Inferior parietal cortex (tissue), 1 donor: ENCODE data around the gene EIF3F.

Experiments
- DNase-seq: peaks from one replicate; pipeline ENCODE4 v3.0.0-alpha.2; 2016; ENCODE audit errors: extremely low spot score

EIF3F gene

GRCh38 chr11:7994581-7995278 lies 7.6 kb downstream of the EIF3F start:
- no peak for DNase-seq

DNA sequence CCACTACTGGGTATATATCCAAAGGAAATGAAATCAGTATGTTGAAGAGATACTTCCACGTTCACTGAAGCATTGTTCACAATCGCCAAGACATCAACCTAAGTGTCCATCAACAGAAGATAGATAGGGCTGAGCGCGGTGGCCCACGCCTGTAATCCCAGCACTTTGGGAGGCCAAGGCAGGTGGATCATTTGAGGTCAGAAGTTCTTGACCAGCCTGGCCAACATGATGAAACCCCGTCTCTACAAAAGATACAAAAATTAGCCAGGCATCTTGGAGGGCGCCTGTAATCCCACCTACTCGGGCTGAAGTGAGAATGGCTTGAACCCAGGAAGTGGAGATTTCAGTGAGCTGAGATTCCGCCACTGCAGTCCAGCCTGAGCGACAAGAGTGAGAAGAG lies 12.7 kb downstream of the EIF3F start:
- DNase-seq: no peak

- no peak for DNase-seq
Observed at GRCh38 chr11:8000390-8000789, 13.3 kb downstream of the EIF3F start.

- no peak for DNase-seq
Observed at GRCh38 chr11:8002676-8003075, 15.5 kb downstream of the EIF3F start.

DNA sequence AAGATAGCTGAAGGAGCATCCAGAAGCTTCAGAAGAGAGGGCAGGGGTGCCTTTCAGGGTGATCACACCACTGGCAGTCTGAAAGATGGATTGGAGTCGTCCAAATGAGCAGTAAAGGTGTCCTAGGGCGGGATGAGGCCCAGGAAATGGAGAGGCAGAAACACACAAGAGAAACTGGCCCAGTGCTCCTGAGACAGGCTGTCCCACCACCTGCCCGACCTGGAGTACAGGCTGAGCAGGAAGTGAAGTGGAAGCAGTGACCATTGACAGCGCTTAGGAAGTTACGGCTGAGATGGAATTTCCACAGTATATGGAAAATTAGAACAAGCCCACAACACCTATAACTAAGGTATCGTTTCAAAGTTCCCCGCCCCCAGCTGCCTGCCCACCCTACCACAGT lies 16.1 kb downstream of the EIF3F start:
- DNase-seq: no peak

DNA sequence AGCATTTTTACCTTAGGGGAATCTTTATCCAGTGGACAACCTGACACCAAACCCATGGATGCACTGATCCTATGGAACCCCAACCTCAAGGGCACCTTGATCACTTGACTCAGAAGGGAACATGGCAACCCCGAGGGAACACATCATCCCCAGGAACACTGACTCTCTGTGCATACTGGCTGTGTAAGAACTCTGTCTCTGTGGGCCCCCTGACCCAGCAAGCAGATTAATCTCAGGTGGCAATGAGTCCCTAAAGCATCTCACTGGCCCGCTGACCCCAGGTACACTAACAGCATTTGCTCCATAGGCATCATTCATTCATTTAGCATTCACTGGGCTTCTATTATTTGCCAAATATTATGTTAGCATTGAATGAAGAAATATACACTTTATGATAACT lies 16.9 kb downstream of the EIF3F start:
- DNase-seq: no peak

DNA sequence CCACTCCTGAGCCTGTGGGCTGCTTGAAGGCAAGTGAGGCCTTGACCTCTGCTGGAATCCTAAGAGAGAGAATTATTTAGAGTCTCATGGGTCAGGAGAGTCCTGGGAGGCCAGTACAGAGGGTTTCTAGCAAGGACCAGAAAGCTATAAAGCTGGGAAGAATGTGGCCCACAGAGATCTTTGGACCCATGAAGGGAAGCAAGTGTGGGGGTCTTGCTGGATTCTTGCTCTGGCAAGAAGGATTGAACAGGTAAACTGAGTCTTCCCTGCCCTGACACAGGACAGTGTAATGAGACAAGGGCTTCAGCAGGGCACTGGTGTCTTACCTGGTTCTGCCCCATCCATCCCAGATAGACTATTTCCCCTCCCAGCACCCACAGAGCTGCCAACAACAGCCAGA lies 18.4 kb downstream of the EIF3F start:
- no peak for DNase-seq

DNA sequence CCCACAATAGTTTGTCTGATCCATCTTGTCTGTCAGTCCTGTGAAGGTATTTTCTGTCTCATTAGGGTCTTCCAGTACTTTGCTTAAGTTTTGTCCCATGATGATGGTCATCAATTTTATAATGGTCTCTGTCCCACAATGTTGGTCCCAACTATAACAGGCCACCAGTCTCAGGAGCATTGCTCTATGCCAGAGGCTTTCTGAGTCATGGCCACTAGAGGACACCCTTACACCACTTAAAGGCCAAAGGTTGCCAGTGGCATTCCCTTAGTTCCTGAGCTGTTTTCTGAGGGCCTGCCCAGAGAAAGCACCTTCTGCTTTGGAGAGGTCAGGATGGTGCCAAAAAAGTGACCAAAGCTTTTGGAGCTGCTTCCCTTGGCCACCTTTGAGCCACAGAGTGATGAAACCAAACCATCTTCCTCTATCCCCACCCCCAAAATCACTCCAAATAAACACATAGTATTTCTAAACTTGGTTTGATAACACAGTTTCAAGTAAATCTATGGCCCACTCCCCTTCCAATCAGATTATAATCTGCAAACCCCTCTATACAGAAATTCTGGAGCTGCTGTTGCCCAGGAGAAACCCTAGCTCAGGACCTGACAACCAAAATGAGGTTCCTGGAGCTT lies 19.3 kb downstream of the EIF3F start:
- DNase-seq: peak; percentile 84

DNA sequence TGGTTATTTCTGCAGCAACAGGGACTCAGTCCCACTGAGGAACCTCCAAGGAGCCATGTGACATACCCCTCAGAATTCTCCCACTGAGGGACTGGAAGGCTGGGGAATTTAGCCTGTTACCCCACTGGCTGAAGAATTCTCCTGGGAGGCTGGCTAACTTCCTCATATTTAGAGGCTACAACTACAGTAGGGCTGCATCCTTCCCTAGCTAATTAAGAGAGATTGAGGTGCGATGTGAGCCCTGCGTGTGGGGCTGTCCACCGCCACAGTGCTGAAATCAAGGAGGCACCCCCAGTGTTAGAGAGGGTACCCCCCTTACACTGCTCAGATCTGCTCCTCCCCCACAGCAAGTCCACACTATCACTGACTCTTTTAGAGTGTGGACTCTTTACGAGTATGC lies 21.1 kb downstream of the EIF3F start:
- no peak for DNase-seq

GRCh38 chr11:8009856-8010255 lies 22.7 kb downstream of the EIF3F start:
- DNase-seq: no peak

GRCh38 chr11:8011371-8011770 lies 24.2 kb downstream of the EIF3F start:
- no peak for DNase-seq

- DNase-seq: no peak
Observed at GRCh38 chr11:8011981-8012444, 24.9 kb downstream of the EIF3F start.

DNA sequence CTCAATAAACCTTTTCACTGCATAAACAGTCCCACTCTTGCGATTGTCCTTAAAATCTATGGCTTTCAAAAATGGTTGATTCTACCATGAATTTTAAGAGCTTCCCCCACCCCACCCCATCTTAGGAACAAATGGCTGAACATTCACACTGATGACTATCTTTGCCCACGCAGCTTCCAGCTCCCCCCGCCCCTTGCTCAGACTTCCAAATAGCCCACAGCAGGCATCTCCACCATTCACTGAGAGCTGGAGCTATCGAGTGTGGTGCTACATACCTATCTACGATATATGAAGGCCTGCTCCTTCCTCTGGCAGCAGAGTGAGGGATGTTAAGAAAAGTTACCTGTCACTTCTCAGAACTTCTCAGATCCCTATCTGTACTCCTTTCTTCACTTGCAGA lies 26.7 kb downstream of the EIF3F start:
- DNase-seq: no peak

DNA sequence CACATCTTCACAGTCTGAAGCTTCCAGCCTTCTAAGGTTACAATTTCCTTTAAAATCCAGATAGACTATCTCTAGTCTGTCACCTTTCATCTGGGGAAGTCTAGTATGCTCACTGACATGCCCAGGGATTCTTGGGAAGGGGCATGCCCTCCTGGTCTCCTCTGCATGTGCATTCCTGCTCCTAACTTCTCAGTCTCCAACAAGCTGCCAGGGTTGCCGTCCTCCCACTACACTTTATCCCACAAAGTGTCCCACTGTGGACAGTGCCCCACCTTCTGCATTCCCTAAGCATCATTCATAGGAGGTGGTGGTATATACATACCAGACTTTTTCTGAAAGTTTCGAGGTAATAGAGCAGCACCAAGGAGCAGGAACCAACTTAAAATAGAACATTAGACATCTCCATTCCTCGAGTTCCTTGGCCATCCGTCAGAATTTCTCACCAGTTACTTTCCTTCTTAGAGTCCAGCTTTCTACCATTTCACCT lies 28.7 kb downstream of the EIF3F start:
- DNase-seq: no peak

GRCh38 chr11:8016440-8016839 lies 29.3 kb downstream of the EIF3F start:
- no peak for DNase-seq

DNA sequence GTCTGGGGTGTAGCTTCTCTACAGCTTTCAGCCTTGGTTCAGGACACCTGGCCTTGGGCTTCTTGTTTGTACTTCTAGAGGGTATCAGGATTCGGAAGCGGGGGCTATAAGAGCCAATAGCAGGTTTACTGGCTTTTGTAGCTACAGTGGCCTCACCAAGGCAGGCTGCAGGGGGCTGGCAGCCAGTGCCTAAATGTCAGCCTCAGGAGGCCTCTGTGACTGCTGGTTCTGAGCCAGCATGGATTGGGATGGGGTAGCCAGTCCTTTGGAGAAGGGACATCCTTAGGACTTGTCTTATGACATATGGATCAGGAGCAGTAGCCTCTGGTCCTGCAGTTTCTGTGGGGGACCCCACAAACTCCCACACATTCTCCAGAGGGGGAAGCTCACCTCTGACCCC lies 29.9 kb downstream of the EIF3F start:
- no peak for DNase-seq

GRCh38 chr11:8017894-8018483 lies 30.9 kb downstream of the EIF3F start:
- DNase-seq: no peak

GRCh38 chr11:8018484-8019313 lies 31.6 kb downstream of the EIF3F start:
- peak; percentile 60 for DNase-seq

- no peak for DNase-seq
Observed at GRCh38 chr11:8019314-8020243, 32.4 kb downstream of the EIF3F start.

DNA sequence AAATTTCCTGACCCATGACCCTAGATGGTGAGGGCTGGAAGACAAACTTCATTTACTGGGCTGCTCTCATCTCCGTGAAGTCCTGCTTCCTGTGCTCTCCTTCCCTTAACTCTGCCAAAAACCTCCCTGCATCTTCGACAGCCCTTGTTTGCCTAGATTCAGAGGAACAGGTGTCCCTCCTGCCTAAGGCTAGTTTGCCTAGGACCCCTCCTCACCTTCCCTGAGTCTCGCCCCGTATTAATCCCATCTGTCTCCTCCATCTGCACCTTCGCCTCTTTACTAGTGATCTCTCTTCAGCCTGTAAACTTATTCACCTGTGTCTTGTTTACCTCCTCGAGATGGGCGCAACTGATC lies 33.1 kb downstream of the EIF3F start:
- DNase-seq: no peak

DNA sequence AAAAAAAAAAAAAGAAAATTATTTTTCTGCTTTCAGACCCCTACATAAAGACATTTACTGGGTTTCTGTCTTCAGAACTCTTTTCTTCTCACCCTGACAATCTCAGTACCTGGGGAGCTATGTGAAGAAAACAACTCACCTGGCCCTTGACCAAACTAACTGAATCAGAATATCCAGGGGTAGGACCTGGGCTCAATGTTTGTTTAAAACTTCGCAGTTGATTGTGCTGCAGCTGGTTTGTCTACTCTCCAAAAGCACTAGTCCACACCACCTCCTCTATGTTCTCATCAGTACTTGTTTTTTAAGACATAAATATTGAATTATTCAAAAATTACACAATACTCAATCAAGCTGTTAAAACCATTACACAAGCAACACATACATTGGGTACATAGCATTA lies 34.8 kb downstream of the EIF3F start:
- DNase-seq: no peak
